Pancreas (tissue), 10 donors: ENCODE results near the gene SLC17A7. TPM values are rescaled to one million over a fixed set of nuclear protein-coding genes. Genes with fewer than 3 reads are reported as not detected.
A peak's percentile ranks its signal among the peaks of the same experiment; 100 is the strongest.

Source experiments
- ATAC-seq, 4 donors: fragments of 200-7000 bp; cut with Tn5 transposase; one replicate each; pipeline versions ENCODE4 v1.8.0 to v1.9.1; 2020; ENCODE audit warnings: mild to moderate bottlenecking in 4 of 4, moderate library complexity in 4 of 4
- DNase-seq, 6 donors: peaks; one replicate each; pipeline ENCODE4 v3.0.0-alpha.2; 2020
- FAIRE-seq: peaks from 2 replicates; lab custom pipeline; 2012; peaks lifted over from hg19 to GRCh38; lab: Jason Lieb, UNC
- H3K27ac ChIP-seq, 4 donors: fragments of 200-600 bp; sonication (generic); 1 replicate in 3 of 4; 2 replicates in 1 of 4; pipeline versions ENCODE4 v1.5.0 to v1.8.0; 2020
- H3K27me3 ChIP-seq, 4 donors: fragments of 200-600 bp; one replicate each; pipeline ENCODE4 v1.8.0; 2021
- H3K36me3 ChIP-seq, 3 donors: fragments of 200-600 bp; sonication (generic) in 1 of 3; one replicate each; pipeline versions ENCODE4 v1.5.0 to v1.8.0; 2020 to 2021
- H3K4me1 ChIP-seq, 3 donors: fragments of 200-600 bp; one replicate each; pipeline ENCODE4 v1.8.0; 2021
- H3K4me3 ChIP-seq, 4 donors: fragments of 200-600 bp; sonication (generic) in 2 of 4; one replicate each; pipeline versions ENCODE4 v1.5.0 to v1.8.0; 2020 to 2021
- H3K9me3 ChIP-seq, 4 donors: fragments of 200-600 bp; one replicate each; pipeline ENCODE4 v1.8.0; 2021
- WGBS, 2 donors: extraction: QIAGEN DNeasy Blood & Tissue Kit; methylation state at CpG; one replicate each; pipeline ENCODE4 v1.1.7; 2013; 5-methylcytosine and 5-hydroxymethylcytosine counted together
- intact Hi-C, 3 donors: fragments of 100-400 bp; cut with DNase I; formaldehyde crosslinking; loops; one replicate each; pipeline versions ENCODE4 v1.11.1 to v1.14.2; 2022
- polyA plus RNA-seq, 2 donors: library from polyadenylated mRNA; stranded (reverse); fragments of 200-250 nt; gene quantifications; one replicate each; pipeline ENCODE4 v1.2.3, GENCODE V29; 2013
- total RNA-seq, 6 donors: library from RNA; stranded (reverse); fragmentation: NEBNext Ultra II Directional in 4 of 6; extraction: Animal tissue kit (Norgen Biotek cat#: 25700) in 4 of 6; gene quantifications; one replicate each; pipeline versions ENCODE4 v1.2.1 to v1.2.4, GENCODE V29; 2021 to 2023
- TF ChIP-seq, protein P1 (sequence below), 4 donors: fragments of 200-600 bp; sonication (generic) in 3 of 4; IDR thresholded peaks; one replicate each; pipeline versions ENCODE4 v1.5.0 to v1.8.0; 2021; ENCODE audit warnings: antibody characterized with exemption in 4 of 4
- donor health status: healthy with polysubstance abuse.
- donor health status: DM: no; HTN: no; CAD: no; lungs with moderate emphysema.
- donor health status: DM: no; HTN: no; CAD: no.
- donor health status: control.
- donor health status: control.
- donor health status: Bipolar disorder and iron deficiency.
- donor health status: DM: yes; HTN: yes; CAD: no.
- donor health status: DM: no; HTN: no; CAD: no.
- donor health status: DM: no; HTN: no; CAD: no.
- donor health status: DM: yes; HTN: yes; CAD: no.

Gene SLC17A7
- total RNA-seq = under 1 TPM in 5 of 6 donors, not detected in 1; 0.13 to 0.53 (median 0.40) TPM
- under 1 TPM; 0.30 to 0.31 TPM for polyA plus RNA-seq

DNA sequence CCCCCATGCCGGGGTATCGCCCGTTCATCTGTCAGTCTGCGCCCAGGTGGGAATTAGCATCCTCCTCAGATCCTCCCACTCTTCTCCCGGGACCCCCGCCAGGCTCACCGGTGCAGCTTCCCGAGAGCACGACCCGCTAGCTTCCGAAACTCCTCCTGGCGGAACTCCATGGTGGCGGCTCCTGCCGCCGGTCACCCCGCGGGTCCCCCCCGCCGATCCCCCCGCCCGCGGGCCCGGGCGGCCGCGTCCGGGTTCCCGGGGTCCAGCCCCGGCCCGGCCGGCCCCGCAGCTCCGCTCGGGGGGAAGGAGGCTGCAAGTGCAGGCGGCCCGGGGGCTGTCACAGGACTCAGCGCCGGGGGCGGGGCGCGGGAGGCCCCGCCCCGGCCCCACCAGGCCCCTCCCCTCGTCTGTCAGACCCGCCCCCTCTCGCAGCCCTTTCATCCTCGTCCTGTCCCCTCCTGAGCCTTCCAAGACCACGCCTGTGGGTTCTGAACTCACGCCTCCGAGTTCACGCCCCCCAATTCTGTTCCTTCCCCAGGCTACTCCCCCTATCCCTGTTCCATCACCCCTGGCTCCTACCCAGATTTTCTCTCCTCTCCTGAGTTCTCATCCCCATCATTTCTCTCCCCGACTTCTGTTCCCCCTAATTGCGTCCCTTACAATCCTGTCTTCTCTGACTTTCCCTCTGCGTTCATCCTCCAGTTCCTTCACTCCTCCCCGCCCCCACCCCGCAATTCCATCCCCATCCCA lies at the start of gene SLC17A7:
Gene SLC17A7, minus strand, starts transcription at position 318 of the 750 bp plus-strand sequence. Its CDS starts 148 bp downstream, at position 170.
- peak in 1 of 6 donors; percentile 26 for DNase-seq
- intact Hi-C loops = loop anchor here in 2 of 3 donors (10.0 kb wide), 2 partner anchors 47 to 217 kb away; no protein-coding TSS in a partner anchor
- no peaks in the 10 kb centered on the region for H3K36me3 ChIP-seq
- peak within 1 kb of the TSS in 1 of 4 donors; percentile 66 for H3K4me3 ChIP-seq
- ATAC-seq = no peak
- FAIRE-seq = no peak
- H3K9me3 ChIP-seq = no peaks in the 10 kb centered on the region
- H3K27me3 ChIP-seq = peaks cover 0 to under 1% (median 0%) of the 10 kb centered on the region in 4 donors
- WGBS, 2 donors = 5 to 7% methylated on average over 30 to 56 of the region's 56 CpGs
- H3K27ac ChIP-seq = no peak within 1 kb of the TSS
- TF ChIP-seq, protein P1, sequence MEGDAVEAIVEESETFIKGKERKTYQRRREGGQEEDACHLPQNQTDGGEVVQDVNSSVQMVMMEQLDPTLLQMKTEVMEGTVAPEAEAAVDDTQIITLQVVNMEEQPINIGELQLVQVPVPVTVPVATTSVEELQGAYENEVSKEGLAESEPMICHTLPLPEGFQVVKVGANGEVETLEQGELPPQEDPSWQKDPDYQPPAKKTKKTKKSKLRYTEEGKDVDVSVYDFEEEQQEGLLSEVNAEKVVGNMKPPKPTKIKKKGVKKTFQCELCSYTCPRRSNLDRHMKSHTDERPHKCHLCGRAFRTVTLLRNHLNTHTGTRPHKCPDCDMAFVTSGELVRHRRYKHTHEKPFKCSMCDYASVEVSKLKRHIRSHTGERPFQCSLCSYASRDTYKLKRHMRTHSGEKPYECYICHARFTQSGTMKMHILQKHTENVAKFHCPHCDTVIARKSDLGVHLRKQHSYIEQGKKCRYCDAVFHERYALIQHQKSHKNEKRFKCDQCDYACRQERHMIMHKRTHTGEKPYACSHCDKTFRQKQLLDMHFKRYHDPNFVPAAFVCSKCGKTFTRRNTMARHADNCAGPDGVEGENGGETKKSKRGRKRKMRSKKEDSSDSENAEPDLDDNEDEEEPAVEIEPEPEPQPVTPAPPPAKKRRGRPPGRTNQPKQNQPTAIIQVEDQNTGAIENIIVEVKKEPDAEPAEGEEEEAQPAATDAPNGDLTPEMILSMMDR (IDR thresholded peaks at IDR 0.05) = no peak
- H3K4me1 ChIP-seq = no peaks in the 10 kb centered on the region

DNA sequence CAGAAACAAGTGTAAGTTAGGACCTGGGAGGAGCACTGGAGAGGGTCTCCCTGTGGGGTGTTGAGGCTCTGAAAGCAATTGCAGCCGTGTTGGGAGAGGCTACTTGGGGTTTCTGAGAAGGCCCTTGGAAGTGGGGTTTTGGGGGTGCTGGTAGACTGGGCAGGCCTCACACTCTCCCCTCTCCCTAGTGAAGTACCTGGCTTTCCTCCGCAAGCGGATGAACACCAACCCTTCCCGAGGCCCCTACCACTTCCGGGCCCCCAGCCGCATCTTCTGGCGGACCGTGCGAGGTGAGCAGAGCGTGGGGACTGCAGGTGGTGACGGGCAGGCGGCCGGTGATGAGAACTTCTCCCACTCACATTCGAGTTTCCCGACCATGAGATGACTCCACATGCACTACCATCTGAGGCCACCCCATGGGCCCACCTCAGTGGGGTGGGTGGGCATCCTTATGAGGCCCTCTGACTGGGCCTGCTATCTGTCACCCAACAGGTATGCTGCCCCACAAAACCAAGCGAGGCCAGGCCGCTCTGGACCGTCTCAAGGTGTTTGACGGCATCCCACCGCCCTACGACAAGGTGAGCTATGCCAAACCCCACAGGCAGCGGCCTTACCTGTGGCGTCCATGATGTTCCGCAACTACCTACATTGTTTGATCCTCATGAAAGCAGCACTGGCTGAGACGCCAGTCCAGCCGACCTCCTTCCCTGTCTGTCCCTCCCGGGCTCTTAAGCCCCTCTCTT lies 49.1 kb upstream of the SLC17A7 start:
- Histone ChIP-seq H3K36me3 (peaks cover 14 to 38% (median 30%) of the 10 kb centered on the region in 3 donors), H3K9me3 (no peaks in the 10 kb centered on the region), H3K27me3 (no peaks in the 10 kb centered on the region), H3K4me1 (peaks cover 12 to 20% (median 14%) of the 10 kb centered on the region in 3 donors), H3K27ac (peak overlapping the region in 1 of 4 donors; percentile 6), H3K4me3 (peak overlapping the region in 2 of 4 donors; percentile 86 to 89)
- FAIRE-seq = no peak
- DNase-seq = peak in 1 of 6 donors; percentile 78
- intact Hi-C loops = no loop called here
- TF ChIP-seq, protein P1 (IDR thresholded peaks at IDR 0.05) = no peak
- WGBS, 2 donors = 71 to 83% methylated on average over 26 to 27 of the region's 27 CpGs
- ATAC-seq = no peak

DNA sequence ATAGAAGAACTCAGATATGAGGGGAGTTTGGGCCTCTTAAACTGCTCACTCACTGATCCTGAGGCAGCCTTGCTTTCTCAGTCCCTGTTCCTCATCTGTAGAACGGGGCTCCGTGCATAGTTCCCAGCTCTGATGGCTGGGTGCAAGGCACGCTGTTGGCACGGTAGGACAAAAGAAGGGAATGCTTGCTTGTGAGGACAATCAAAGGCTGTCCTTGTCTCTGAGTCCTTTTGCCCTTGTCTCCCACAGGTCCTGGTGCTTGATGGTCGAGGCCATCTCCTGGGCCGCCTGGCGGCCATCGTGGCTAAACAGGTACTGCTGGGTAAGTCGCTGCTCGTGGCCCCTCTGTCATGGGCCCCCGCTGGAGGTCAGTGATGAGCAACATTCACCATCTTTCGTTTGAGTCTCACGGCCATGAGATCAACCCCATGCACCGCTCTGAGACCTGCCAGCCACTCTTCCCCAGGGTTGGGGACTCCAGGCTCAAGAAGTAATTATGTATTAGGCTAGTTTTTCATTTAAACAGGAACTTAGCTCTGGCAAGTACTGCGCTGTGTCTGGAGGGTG lies 48.4 kb upstream of the SLC17A7 start:
- peak overlapping the region in 3 of 4 donors; percentile 86 to 89 (median 87) for H3K4me3 ChIP-seq
- 38 to 40% methylated on average over 15 of the region's 15 CpGs for WGBS, 2 donors

DNA sequence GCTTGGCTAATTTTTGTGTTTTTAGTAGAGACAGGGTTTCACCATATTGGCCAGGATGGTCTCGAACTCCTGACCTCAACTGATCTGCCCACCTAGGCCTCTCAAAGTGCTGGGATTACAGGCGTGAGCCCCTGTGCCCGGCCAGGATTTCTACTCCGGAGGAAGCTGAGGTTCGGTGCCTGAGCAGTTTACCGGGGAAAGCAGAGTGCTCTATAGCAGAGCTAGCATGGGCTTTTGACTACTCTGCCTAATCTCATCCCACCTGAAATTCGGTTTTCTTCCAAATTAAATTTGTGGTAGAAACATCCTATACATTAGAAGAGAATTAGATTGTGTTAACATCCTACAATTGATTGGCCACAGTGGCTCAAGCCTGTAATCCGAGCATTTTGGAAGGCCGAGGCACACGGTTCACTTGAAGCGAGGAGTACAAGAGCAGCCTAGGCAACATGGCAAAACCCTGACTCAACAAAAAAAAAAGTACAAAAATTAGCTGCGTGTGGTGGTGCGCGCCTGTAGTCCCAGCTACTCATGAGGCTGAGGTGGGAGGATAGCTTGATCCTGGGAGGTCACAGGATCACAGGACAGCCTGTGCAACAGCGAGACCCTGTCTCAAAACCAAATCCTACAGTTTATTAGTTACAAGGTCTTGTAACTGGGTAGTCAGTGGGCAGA lies 47.7 kb upstream of the SLC17A7 start:
- Histone ChIP-seq H3K4me1 (peaks cover 12 to 20% (median 14%) of the 10 kb centered on the region in 3 donors), H3K27me3 (no peaks in the 10 kb centered on the region), H3K4me3 (peak overlapping the region; percentile 86 to 89 (median 88)), H3K27ac (peak overlapping the region in 3 of 4 donors; percentile 39 to 85 (median 82)), H3K9me3 (no peaks in the 10 kb centered on the region), H3K36me3 (peaks cover 14 to 38% (median 30%) of the 10 kb centered on the region in 3 donors)
- WGBS, 2 donors = 16 to 22% methylated on average over 15 of the region's 15 CpGs
- ATAC-seq = no peak
- intact Hi-C loops = no loop called here
- TF ChIP-seq, protein P1 (IDR thresholded peaks at IDR 0.05) = no peak
- no peak for FAIRE-seq
- no peak for DNase-seq

More for the DNA sequence above, 48.4 kb upstream of the SLC17A7 start:
- H3K9me3 ChIP-seq = no peaks in the 10 kb centered on the region
- ATAC-seq (no peak), FAIRE-seq (no peak), DNase-seq (no peak)
- no peaks in the 10 kb centered on the region for H3K27me3 ChIP-seq
- TF ChIP-seq, protein P1 (IDR thresholded peaks at IDR 0.05) = no peak
- peak overlapping the region in 2 of 4 donors; percentile 39 to 85 for H3K27ac ChIP-seq
- intact Hi-C loops = no loop called here
- H3K4me1 ChIP-seq = peaks cover 12 to 20% (median 14%) of the 10 kb centered on the region in 3 donors
- H3K36me3 ChIP-seq = peaks cover 14 to 38% (median 30%) of the 10 kb centered on the region in 3 donors
